ENCODE results near the gene CXCL14. TPM values are rescaled to one million over a fixed set of nuclear protein-coding genes. Genes with fewer than 3 reads are reported as not detected.

Gene CXCL14
- total and polyA plus RNA-seq, 12 donors: 0.06 to 30.0 (median 2.0) TPM

DNA sequence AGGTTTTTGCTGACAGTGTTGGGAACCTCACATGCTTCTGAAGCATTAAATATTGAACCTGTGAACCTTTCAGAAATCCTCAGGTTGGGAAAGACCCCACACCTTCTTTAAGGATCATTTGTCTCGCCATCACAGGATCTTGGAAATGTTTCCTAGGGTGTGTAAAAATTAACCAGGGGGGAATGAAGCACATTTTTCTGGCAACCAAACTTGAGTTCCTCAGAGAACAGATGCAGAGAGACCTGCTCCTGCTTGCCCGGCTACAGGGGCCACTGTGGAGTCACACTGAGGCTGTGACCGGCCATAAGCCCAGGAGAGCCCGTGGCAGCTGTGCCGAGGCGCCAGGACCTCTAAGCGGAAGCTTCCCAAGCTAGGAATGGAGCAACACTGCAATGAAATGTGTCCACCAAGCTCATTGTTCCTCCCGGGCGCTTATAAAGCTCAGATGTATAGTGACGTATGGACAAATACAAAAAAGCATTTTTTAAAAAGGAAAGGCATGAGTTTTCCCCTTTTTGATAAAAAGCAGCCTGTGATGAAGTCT is 7.7 kb downstream of the CXCL14 start:
- no peaks in the 10 kb centered on the region for H3K9me3 ChIP-seq (replicated peaks in 1 of 3)
- intact Hi-C loops (cut with DNase I): no loop called here
- TF ChIP-seq POLR2A (IDR thresholded peaks at IDR 0.05): no peak
- TF ChIP-seq, protein P1, sequence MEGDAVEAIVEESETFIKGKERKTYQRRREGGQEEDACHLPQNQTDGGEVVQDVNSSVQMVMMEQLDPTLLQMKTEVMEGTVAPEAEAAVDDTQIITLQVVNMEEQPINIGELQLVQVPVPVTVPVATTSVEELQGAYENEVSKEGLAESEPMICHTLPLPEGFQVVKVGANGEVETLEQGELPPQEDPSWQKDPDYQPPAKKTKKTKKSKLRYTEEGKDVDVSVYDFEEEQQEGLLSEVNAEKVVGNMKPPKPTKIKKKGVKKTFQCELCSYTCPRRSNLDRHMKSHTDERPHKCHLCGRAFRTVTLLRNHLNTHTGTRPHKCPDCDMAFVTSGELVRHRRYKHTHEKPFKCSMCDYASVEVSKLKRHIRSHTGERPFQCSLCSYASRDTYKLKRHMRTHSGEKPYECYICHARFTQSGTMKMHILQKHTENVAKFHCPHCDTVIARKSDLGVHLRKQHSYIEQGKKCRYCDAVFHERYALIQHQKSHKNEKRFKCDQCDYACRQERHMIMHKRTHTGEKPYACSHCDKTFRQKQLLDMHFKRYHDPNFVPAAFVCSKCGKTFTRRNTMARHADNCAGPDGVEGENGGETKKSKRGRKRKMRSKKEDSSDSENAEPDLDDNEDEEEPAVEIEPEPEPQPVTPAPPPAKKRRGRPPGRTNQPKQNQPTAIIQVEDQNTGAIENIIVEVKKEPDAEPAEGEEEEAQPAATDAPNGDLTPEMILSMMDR (IDR thresholded peaks at IDR 0.05): no peak
- H3K4me1 ChIP-seq (replicated peaks in 1 of 2): no peaks in the 10 kb centered on the region
- no peak overlapping the region for H3K4me3 ChIP-seq
- H3K27ac ChIP-seq: no peak overlapping the region
- H3K36me3 ChIP-seq (replicated peaks in 1 of 2): no peaks in the 10 kb centered on the region
- H3K27me3 ChIP-seq: no peaks in the 10 kb centered on the region
- WGBS, 4 donors: 60 to 77% (median 72%) methylated on average over 10 of the region's 10 CpGs
- no peak for DNase-seq

DNA sequence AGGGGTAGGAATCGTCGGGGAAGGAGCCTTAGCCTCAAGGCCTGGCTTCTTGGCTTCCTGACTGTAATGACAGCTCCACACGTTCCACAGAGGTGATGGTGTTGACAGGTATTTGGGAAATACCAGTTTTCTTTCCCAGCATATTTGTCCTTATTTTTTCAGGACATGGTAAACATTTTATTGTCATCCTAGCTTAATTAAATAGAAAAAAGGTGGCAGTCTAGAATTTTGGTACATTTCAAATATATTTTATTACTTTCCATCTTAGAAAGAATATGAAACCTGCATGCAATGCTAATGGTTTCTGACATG is 8.4 kb downstream of the CXCL14 start:
- 16 to 60% (median 35%) methylated on average over 3 of the region's 3 CpGs for WGBS, 4 donors
- Histone ChIP-seq H3K27me3 (peaks cover 5% of the 10 kb centered on the region), H3K4me3 (no peak overlapping the region), H3K9me3 (replicated peaks in 1 of 3) (no peaks in the 10 kb centered on the region), H3K36me3 (replicated peaks in 1 of 2) (no peaks in the 10 kb centered on the region), H3K4me1 (replicated peaks in 1 of 2) (no peaks in the 10 kb centered on the region), H3K27ac (no peak overlapping the region)
- intact Hi-C loops (cut with DNase I): no loop called here
- TF ChIP-seq, protein P1 (IDR thresholded peaks at IDR 0.05): peak in 1 of 6 experiments; percentile 0
- no peak for TF ChIP-seq POLR2A (IDR thresholded peaks at IDR 0.05)
- DNase-seq: no peak

- Histone ChIP-seq H3K27ac (no peak overlapping the region), H3K9me3 (replicated peaks in 1 of 3) (no peaks in the 10 kb centered on the region), H3K4me3 (no peak overlapping the region), H3K4me1 (replicated peaks in 1 of 2) (no peaks in the 10 kb centered on the region), H3K36me3 (replicated peaks in 1 of 2) (no peaks in the 10 kb centered on the region), H3K27me3 (peaks cover 7% of the 10 kb centered on the region)
- peak in 4 of 7 donors; percentile 32 to 51 (median 36) for DNase-seq
- 52 to 69% (median 55%) methylated on average over 7 to 10 of the region's 10 CpGs for WGBS, 4 donors
- intact Hi-C loops (cut with DNase I): no loop called here
- TF ChIP-seq, protein P1 (IDR thresholded peaks at IDR 0.05): peak in 4 of 6 experiments; percentile 11 to 32 (median 24)
- no peak for TF ChIP-seq POLR2A (IDR thresholded peaks at IDR 0.05)
These were observed 8.9 kb downstream of the CXCL14 start for GRCh38 chr5:135569755-135570452.

DNA sequence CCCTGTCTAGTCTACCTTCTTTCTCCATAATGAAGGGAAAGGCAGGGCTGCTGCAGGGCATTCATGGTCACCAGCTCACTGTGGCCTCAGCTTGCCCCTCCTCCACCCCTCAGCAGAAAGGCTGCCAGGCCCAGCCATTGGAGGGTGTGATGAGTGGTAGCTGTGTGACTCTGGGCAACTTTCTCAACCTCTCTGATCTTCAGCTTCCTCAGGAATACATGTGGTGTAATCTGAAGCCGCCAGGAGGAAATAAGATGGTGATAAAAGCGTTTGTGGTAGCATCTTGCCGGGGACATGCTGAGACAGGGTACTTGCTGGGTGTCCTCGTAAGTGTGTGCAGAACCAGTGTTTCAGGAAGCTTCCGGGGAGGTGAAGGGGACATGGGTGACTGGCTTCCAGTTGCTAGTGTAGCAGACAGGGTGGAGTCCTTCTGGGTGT is 9.8 kb downstream of the CXCL14 start:
- Histone ChIP-seq H3K27ac (no peak overlapping the region), H3K27me3 (peaks cover 7% of the 10 kb centered on the region), H3K36me3 (replicated peaks in 1 of 2) (no peaks in the 10 kb centered on the region), H3K4me1 (replicated peaks in 1 of 2) (no peaks in the 10 kb centered on the region), H3K4me3 (no peak overlapping the region), H3K9me3 (replicated peaks in 1 of 3) (no peaks in the 10 kb centered on the region)
- intact Hi-C loops (cut with DNase I): no loop called here
- no peak for DNase-seq
- no peak for TF ChIP-seq POLR2A (IDR thresholded peaks at IDR 0.05)
- TF ChIP-seq, protein P1 (IDR thresholded peaks at IDR 0.05): no peak
- 69 to 87% (median 84%) methylated on average over 5 of the region's 5 CpGs for WGBS, 4 donors

Data from adrenal gland (tissue), 12 donors.